ENCODE data around the gene HAUS5. TPM values are rescaled to one million over a fixed set of nuclear protein-coding genes. Genes with fewer than 3 reads are reported as not detected.

HAUS5 gene
- 1 to 10 TPM; 2.5 to 4.8 (median 3.4) TPM for total RNA-seq

- intact Hi-C loops (cut with DNase I; ENCODE audit: low total_unique reads): loop anchor here (1.0 kb wide), 4 partner anchors 16 to 104 kb away; partner anchors contain the start of genes COX6B1 and TMEM147
Measured at GRCh38 chr19:35612559-35613321, at the start of gene HAUS5. TSS of gene HAUS5 (plus strand) at chr19:35612735. CDS start at chr19:35612795, 60 bp downstream.

GRCh38 chr19:35562776-35563175 lies 49.8 kb upstream of the HAUS5 start:
- DNase-seq (no peak), ATAC-seq (no peak)
- no peak overlapping the region for H3K27ac ChIP-seq
- TF ChIP-seq CTCF (IDR thresholded peaks at IDR 0.05 in 4 of 5, conservative IDR thresholded peaks at IDR 0.05 in 1 of 5) (no peak), POLR2A (IDR thresholded peaks at IDR 0.05) (no peak)
- H3K4me1 ChIP-seq: peaks cover 0 to 6% of the 10 kb centered on the region in 2 donors
- no peak overlapping the region for H3K4me3 ChIP-seq
- intact Hi-C loops (cut with DNase I; ENCODE audit: low total_unique reads): no loop called here
- no peaks in the 10 kb centered on the region for H3K9me3 ChIP-seq
- H3K27me3 ChIP-seq: peaks cover 19 to 29% (median 29%) of the 10 kb centered on the region in 3 donors
- H3K36me3 ChIP-seq: no peaks in the 10 kb centered on the region
- in situ Hi-C loops (cut with MboI; ENCODE audit: low sequenced_read_pairs in 4 of 4): no loop called here

More at GRCh38 chr19:35612559-35613321, at the start of gene HAUS5:
- H3K27ac ChIP-seq: peak within 1 kb of the TSS; percentile 67 to 75 (median 72)
- H3K4me1 ChIP-seq: peaks cover 5 to 15% of the 10 kb centered on the region in 2 donors
- in situ Hi-C loops (cut with MboI; ENCODE audit: low sequenced_read_pairs in 4 of 4): no loop called here
- TF ChIP-seq POLR2A (IDR thresholded peaks at IDR 0.05) (no peak), CTCF (IDR thresholded peaks at IDR 0.05 in 4 of 5, conservative IDR thresholded peaks at IDR 0.05 in 1 of 5) (peak in 2 of 5 experiments; percentile 16 to 43)
- H3K27me3 ChIP-seq: no peaks in the 10 kb centered on the region
- peak; percentile 82 to 92 for DNase-seq
- H3K4me3 ChIP-seq: peak within 1 kb of the TSS; percentile 78 to 90 (median 86)
- no peaks in the 10 kb centered on the region for H3K36me3 ChIP-seq
- ATAC-seq: peak; percentile 97 to 99
- no peaks in the 10 kb centered on the region for H3K9me3 ChIP-seq

GRCh38 chr19:35563207-35563829 lies 49.2 kb upstream of the HAUS5 start, which contains the start of gene ATP4A:
TSS of gene ATP4A (minus strand) at chr19:35563658. CDS start at chr19:35563629, 29 bp downstream.
- intact Hi-C loops (cut with DNase I; ENCODE audit: low total_unique reads) (no loop called here), in situ Hi-C loops (cut with MboI; ENCODE audit: low sequenced_read_pairs in 4 of 4) (no loop called here)
- Histone ChIP-seq H3K27ac (no peak within 1 kb of the TSS), H3K4me1 (peaks cover 0 to under 1% of the 10 kb centered on the region in 2 donors), H3K36me3 (no peaks in the 10 kb centered on the region), H3K4me3 (no peak within 1 kb of the TSS), H3K9me3 (no peaks in the 10 kb centered on the region), H3K27me3 (peaks cover 14 to 24% (median 24%) of the 10 kb centered on the region in 3 donors)
- ATAC-seq: no peak
- TF ChIP-seq POLR2A (IDR thresholded peaks at IDR 0.05) (no peak), CTCF (IDR thresholded peaks at IDR 0.05 in 4 of 5, conservative IDR thresholded peaks at IDR 0.05 in 1 of 5) (no peak)
- DNase-seq: no peak

- Histone ChIP-seq H3K9me3 (no peaks in the 10 kb centered on the region), H3K27ac (no peak overlapping the region), H3K27me3 (peaks cover 3 to 7% (median 7%) of the 10 kb centered on the region in 3 donors), H3K4me3 (no peak overlapping the region), H3K36me3 (no peaks in the 10 kb centered on the region), H3K4me1 (no peaks in the 10 kb centered on the region)
- DNase-seq: no peak
- no peak for ATAC-seq
- no peak for TF ChIP-seq CTCF (IDR thresholded peaks at IDR 0.05 in 4 of 5, conservative IDR thresholded peaks at IDR 0.05 in 1 of 5)
- TF ChIP-seq POLR2A (IDR thresholded peaks at IDR 0.05): no peak
- intact Hi-C loops (cut with DNase I; ENCODE audit: low total_unique reads): no loop called here
- in situ Hi-C loops (cut with MboI; ENCODE audit: low sequenced_read_pairs in 4 of 4): no loop called here
Measured at GRCh38 chr19:35565016-35565856, 47.3 kb upstream of the HAUS5 start.

All from gastrocnemius medialis (tissue), 4 donors.